OCI-LY1 (cell line): ENCODE data around the gene MACF1.

ENCODE experiments used
- EZH2 ChIP-seq: fragments of 200-600 bp; sonication (generic), shearing (Covaris generic); IDR thresholded peaks from 2 replicates; pipeline ENCODE4 v1.8.0; 2017; ENCODE audit warnings: borderline replicate concordance, mixed run types, mild to moderate bottlenecking, antibody characterized with exemption, low read length, moderate library complexity, mixed read lengths
- TF ChIP-seq, protein P1 (sequence below): fragments of 200-600 bp; sonication (generic), shearing (Covaris generic); IDR thresholded peaks from 2 replicates; pipeline ENCODE4 v1.5.1; 2017; ENCODE audit warnings: mild to moderate bottlenecking, antibody characterized with exemption, low read length, moderate library complexity, mixed read lengths

DNA sequence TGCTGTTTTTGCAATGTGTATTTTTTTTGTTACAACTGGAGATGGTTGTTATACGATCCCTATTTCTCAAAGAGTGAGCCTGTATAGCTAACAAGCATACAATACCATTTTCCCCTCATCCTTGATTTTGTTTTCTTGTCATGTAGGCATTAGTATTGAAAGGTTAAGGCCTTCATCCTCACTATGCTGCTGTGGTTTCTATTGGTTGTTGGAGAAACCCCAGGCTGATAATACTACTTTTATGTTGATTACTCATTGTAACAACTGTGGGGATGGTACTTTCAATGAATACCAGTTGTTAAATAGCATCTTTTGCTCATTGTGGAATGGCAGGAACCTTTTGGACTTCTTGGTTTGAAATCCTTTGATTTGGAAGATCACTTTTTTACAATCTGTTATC, 39.0 kb upstream of the MACF1 start:
- TF ChIP-seq, protein P1, sequence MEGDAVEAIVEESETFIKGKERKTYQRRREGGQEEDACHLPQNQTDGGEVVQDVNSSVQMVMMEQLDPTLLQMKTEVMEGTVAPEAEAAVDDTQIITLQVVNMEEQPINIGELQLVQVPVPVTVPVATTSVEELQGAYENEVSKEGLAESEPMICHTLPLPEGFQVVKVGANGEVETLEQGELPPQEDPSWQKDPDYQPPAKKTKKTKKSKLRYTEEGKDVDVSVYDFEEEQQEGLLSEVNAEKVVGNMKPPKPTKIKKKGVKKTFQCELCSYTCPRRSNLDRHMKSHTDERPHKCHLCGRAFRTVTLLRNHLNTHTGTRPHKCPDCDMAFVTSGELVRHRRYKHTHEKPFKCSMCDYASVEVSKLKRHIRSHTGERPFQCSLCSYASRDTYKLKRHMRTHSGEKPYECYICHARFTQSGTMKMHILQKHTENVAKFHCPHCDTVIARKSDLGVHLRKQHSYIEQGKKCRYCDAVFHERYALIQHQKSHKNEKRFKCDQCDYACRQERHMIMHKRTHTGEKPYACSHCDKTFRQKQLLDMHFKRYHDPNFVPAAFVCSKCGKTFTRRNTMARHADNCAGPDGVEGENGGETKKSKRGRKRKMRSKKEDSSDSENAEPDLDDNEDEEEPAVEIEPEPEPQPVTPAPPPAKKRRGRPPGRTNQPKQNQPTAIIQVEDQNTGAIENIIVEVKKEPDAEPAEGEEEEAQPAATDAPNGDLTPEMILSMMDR: no peak
- TF ChIP-seq EZH2: no peak
